Mammary epithelial cell (primary cell): Measurements from ENCODE around the gene DHRS1.

ENCODE experiments used
- EZH2 ChIP-seq: IDR thresholded peaks from 2 replicates; pipeline ENCODE4 v1.6.1; 2012; ENCODE audit warnings: low read length, inconsistent platforms, borderline replicate concordance
- TF ChIP-seq, protein P1 (sequence below), 2 donors: IDR thresholded peaks in 1 of 2; conservative IDR thresholded peaks in 1 of 2; 2 replicates each; pipeline ENCODE4 v1.5.1; 2011 to 2012; ENCODE audit warnings: inconsistent platforms in 2 of 2, low read length in 2 of 2, mild to moderate bottlenecking in 2 of 2, control low read depth in 1 of 2, low read depth in 1 of 2; ENCODE audit not compliant: insufficient read depth in 1 of 2; ENCODE audit errors: extremely low read depth in 1 of 2

DNA sequence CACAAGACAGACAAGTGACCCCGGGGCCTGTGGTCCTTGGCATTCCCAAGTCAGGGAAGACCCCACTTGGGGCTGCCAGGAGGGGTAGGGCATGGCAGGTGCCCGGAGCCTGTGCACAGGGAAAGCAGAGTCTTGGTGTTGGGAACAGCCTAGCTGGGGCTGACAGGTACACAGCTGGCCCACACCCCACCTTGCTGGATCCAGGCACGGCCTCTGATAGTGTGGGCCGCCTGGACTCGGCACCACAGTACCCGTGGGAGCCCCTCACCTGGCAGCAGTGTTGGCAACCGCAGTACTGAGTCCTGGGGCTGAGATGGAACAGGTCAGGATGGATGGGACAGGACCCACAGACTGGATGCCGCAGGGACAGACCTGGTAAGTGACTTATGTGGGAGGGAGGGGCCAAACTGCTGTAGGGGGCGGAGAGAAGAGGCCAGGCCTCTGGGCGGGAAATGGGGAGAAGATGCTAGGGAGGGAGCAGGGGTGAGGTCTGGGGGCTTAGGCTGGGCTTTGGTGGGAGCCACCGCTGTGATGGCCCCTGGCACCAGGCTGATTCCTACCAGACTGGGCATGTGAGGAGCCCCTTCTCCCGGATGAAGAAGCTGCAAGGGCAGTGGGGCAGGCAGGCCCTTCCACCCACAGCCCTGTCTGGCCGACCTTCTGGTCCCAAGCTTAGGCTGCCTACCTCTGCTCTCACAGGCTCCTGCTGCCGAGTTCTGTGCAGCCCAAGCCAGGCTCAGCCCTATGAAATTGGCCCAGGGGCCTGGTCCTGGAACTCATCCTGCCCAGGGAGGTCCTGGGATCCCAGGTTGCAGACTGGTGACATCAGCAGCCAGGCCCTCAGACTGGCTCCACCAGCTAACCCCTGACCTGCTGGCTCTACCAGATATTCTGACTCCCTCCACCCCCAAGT is 36.5 kb downstream of the DHRS1 start, which contains the start of gene TGM1:
- TF ChIP-seq EZH2: no peak
- TF ChIP-seq, protein P1, sequence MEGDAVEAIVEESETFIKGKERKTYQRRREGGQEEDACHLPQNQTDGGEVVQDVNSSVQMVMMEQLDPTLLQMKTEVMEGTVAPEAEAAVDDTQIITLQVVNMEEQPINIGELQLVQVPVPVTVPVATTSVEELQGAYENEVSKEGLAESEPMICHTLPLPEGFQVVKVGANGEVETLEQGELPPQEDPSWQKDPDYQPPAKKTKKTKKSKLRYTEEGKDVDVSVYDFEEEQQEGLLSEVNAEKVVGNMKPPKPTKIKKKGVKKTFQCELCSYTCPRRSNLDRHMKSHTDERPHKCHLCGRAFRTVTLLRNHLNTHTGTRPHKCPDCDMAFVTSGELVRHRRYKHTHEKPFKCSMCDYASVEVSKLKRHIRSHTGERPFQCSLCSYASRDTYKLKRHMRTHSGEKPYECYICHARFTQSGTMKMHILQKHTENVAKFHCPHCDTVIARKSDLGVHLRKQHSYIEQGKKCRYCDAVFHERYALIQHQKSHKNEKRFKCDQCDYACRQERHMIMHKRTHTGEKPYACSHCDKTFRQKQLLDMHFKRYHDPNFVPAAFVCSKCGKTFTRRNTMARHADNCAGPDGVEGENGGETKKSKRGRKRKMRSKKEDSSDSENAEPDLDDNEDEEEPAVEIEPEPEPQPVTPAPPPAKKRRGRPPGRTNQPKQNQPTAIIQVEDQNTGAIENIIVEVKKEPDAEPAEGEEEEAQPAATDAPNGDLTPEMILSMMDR (conservative IDR thresholded peaks at IDR 0.05 in 1 of 2, IDR thresholded peaks at IDR 0.05 in 1 of 2; ENCODE audit: extremely low read depth in 1 of 2, insufficient read depth in 1 of 2, low read depth in 1 of 2, low read length in 2 of 2): no peak
